HG03108 (cell line): ENCODE measurements around the gene GARRE1.
"Not testable (repeated sequence)": the region's sequence is repeated elsewhere in the genome, so short reads cannot be mapped to it uniquely, and the experiment has no call there.

Experiments used
- ATAC-seq: cut with Tn5 transposase; IDR thresholded peaks from one replicate; pipeline ENCODE4 v1.9.1; 2021; ENCODE audit warnings: moderate library complexity; ENCODE audit not compliant: unreplicated experiment

Gene GARRE1

DNA sequence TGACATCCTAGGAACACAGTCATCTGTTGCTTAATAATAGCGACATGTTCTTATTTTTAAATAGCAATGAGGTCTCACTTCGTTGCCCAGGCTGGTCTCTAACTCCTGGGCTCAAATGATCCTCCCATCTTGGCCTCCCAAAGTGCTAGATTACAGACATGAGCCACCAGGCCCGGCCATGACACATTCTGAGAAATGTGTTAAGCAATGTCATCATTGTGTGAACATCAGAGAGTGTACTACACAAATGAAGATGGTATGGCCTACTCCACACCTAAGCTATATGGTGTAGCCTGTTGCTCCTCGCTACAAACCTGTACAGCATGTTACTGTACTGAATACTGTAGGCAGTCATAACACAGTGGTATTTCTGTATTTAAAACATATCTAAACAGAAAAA lies 24.6 kb upstream of the GARRE1 start:
- no peak for ATAC-seq

DNA sequence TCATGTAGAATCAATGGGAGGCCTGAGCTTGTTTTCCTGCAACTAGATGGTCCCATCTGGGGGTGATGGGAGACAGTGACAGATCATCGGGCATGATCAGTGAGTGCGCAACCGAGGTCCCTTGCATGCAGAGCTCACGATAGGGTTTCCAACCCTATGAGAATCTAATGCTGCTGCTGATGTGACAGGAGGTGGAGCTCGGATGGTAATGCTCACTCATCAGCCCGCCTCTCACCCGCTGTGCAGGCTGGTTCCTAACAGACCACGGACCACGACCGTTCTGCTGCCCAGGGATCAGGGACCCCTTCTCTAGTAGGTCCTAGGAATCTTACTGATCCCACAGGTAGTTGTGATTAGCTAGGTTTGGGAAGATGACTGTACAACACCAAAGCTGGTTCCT lies 23.5 kb upstream of the GARRE1 start:
- ATAC-seq: no peak

DNA sequence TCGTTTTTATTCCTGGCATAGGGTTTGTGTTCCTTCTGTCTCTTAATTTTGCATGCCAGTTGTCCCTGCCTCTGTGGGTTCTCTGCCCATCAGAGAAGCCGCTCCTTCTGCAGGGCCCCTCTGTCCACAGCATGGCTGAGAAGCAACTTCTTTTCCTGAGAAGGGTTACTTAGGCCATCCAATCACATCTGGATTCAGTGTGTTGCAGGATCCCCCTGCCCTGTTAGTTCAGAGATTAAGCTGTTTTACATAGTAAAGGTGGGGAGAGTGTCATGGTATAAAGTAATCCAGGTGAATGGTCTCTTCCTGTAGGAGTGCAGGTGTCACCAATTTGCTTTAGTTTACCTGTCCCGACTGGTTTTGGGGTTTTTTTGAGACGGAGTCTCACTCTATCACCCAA lies 22.9 kb upstream of the GARRE1 start:
- no peak for ATAC-seq

DNA sequence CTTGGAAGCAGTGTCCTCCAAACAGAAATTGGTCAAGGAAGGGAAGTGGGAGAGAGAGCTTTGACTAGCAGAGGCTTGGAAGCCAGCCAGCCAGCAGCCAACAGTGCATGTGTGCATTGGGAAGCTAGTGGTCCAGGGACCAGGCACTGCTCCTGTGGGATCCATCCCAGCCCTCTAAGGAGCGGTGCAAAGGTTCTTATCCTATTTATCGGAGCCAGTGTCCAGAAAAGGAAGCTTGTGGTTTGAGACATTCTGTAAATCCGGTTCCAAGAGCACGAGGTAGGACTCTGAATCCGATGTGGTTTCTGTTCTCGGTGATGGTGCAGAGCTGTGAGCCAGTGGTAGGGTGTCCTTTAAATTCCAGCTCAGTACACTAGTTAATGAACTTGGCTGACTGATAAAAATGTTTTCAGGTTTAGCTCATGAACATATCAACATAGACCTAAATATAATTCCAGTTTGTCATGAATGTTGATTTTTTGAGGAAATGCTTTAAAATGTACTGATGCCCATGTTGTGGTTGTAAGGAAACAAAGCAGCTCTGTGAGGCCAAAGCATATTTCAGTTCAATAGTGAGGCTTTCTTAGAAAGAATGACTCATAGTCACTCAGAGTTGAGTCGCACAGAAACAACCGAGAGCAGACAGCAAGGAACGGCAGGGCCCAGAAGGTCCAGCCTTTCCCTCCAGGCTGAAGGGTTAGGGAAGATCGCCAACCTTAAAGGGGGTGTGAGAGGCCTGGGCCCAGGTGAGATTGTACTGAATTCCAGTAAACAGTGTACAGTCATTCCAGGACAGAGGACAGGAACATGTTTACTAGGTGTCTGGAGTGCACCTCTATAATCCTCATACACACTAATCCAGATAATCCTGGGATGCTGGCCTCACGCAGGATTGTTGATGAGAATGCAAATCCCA lies 21.5 kb upstream of the GARRE1 start:
- peak; percentile 61 for ATAC-seq

DNA sequence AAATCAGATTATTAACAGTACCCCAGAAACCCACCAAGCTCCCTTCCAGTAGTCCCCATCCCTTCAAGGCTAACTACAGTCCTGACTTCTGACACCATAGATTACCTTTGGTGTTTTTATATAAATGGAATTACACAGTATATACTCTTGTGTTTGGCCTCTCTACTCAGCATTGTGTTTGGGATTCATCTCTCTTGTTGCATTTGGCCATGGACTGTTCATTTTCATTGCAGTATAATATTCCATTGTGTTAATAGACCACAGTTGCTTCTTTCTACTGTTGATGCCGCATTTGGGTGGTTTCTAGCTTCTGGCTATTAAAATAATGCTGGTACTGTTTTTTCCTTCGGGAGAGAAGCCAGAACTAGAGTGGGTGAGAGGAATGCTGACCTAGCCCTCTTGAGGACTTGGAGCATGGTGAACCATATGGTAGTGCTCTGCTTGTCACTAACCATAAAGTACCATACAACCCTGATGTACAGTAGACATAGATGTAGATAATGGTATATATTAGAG lies 18.9 kb upstream of the GARRE1 start:
- no peak for ATAC-seq

DNA sequence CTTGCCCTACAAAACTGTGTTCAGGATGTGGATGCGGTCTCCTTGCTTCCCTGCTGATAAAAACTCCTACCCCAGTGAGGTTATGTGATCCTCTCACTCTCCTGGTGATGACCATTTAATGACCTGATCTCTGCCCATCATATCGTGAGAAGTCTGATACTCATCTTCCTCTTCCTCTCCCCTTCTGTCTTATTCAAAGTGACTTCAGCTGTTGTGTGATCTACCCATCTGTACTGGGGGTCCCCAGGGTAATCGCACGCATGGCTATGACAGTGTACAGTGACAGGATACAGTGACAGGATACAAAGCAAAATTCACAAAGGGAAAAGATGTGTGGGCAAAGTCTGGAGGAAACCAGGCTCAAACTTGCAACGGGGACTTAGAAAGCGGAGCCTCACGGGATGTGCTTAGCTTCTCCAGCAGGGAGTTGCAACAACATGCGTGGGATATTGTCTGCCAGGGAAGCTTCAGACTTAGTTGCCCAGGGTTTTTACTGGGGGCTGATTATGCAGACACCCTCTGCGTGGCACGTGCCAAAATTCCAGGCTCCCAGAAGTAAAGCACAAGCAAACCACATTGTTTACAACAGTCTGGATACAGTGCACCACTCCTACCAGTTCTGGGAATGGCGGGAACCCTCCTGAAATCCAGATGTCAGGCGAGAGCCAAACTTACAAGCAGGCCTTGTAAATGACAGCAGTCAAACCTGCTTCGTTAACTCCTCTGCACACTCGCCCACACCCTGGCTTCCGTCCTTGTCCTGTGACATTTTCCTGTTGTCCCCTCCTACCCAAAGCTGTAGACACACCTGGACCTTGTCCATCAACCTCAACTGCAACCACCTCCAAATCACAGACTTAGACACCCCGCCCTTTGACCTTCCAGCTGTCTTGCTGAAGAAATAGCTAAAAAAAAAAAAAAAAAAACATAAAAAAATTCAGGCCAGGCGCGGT lies 18.0 kb upstream of the GARRE1 start:
- ATAC-seq: no peak

DNA sequence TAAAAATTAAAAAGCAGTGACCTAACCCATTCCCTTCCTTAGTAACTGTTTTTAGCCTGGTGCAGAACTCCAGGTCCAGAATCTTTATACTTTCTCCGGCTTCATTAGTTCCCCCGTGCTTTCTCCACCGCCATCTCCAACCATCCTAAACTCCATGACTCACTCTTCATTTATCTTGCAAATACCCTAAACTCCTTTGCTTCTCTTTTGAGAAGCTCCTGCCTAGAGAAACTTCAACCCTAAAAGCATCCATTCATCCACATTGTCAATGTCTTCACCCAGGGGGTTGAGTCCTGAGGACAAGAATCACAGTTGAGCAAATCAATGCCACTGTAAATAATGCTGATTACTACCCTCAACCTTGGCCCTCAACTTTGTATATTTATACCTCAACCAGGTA lies 17.1 kb upstream of the GARRE1 start:
- ATAC-seq: no peak

DNA sequence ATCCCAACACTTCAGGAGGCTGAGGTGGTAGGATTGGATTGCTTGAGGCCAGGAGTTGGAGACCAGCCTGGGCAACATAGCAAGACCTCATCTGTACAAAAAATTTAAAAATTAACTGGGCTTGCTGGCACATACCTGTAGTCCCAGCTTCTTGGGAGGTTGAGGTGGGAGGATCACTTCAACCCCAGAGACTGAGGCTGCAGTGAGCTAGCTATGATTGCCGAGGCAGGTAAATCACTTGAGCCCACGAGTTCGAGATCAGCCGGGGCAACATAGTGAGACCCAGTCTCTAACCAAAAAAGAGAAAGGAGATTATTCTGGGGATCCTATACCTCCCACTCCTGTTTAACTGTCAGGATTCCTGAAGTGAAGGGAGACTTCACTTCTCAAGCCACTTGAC lies 16.4 kb upstream of the GARRE1 start:
- no peak for ATAC-seq

DNA sequence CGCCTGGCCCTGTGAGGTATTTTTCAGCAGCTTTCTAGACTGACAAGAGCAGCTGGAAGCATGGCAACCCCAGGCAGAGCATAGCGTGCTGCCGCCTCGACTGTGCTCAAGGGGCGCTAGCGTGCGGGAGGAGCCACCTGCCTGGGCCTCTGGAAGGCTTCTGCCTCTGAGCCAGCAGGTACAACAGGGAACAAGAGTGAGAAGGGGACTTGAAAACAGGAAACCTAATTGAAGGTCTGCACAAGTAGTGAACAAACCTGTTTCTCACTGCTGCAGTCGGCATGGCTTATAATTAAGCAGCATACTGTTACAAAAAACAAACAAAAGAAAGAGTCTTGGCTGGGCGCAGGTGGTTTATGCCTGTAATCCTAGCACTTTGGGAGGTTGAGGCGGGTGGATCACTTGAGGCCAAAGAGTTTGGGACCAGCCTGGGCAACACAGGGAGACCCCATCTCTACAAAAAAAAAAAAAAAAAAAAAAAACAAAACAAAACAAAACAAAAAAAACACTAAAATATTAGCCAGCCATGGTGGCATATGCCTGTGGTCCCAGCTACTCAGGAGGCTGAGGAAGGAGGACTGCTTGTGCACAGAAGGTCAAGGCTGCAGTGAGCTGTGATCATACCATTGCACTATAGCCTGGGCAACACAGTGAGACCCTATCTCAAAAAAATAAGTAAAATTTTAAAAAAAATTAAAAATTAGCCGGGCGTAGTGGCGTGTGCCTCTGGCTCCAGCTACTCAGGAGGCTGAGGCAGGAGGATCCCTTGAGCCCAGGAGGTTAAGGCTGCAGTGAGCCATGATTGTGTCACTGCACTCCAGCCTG lies 12.6 kb upstream of the GARRE1 start:
- no peak for ATAC-seq

DNA sequence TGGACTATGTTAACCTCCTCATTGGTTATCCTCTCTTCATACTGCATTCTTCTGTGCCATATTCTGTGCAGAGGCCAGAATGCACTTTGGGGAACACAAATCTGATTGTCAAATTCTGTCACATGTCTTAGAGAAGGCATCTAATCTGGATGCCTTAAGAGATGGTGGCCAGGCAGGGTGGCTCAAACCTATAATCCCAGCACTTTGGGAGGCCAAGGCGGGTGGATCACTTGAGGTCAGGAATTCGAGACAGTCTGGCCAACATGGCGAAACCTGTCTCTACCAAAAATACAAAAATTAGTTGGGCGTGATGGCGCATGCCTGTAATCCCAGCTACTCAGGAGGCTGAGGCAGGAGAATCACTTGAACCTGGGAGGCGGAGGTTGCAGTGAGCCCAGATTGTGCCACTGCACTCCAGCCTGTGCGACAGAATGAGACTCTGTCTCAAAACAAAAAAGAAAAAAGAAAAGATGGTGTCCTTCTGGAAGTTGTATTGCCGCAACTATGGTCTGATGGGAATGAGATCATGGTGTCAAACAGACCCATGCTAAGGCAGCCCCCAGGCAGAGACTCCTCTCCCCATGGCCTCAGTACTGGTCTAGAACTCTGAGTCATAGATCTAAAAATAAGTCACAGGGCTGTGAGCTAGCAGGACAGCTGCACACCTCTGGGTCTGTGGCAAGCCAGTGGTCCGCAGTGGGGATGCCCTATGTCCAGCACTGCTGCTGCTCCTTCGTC lies 11.0 kb upstream of the GARRE1 start:
- ATAC-seq: not testable (repeated sequence)

DNA sequence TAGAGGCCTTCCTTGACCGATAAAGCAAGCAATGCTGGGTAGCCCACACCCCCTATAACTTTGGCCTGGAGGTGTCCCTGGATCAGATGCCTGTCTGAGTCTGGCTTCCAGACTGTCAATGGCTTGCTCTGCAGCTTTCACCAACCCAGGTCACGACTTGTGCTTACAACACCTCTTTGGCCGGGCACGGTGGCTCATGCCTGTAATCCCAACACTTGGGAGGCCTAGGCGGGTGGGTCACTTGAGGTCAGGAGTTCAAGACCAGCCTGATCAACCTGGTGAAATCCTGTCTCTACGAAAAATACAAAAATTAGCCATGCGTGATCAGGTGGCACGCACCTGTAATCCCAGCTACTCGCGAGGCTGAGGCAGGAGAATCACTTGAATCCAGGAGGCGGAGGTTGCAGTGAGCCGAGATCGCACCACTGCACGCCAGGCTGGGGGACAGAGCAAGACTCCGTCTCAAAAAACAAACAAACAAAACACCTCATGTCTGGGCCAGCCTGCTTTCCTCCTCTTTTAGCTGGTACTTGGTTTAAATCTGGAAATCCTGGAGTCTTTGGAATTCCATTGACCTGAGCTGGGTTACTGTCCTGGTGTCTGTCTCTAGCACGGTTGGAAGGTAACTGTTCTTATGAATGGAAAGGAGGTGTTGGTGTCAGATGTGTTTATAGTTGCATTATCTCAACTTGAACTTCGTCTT lies 10.3 kb upstream of the GARRE1 start:
- ATAC-seq: no peak

DNA sequence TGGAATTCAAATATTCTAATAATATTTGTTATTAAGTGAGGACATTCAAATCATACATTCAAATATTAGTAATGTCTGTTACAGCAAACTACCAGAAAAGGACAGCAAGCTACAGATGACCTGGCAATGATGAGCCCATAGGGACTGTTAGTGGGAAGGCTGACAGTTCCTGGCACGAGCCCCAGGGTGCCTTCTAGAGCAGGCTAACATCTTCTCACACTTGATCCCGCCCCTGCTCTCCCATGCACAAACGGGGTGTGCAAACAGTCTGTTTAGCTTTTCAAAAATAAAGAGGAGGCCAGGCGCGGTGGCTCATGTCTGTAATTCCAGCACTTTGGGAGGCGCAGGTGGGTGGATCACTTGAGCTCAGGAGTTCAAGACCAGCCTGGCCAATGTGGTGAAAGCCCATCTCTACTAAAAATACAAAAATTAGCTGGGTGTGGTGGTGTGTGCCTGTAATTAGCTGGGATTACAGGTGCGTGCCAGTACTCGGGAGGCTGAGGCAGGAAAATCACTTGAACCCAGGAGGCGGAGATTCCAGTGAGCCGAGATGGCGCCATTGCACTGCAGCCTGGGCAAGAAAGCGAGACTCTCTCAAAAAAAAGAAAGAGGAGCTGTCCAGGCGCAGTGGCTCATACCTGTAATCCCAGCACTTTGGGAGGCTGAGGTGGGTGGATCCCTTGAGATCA lies 9.6 kb upstream of the GARRE1 start:
- ATAC-seq: no peak

DNA sequence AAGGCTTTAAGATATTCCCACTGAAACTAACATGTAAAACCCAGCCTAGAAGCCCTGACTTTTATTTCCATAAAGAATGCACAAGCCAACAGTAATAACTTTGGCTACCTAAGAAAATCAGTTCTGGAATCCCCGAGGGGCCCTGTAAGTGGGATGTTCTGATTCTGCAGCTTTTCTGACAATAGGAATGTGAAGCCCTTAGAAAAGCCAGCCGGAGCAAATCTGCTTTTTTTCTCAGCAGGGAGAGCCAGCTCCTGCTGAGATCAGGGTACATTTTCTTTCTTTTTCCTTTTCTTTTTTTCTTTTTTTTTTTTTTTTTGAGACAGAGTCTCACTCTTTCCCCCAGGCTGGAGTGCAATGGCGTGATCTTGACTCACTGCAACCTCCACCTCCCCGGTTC lies 8.0 kb upstream of the GARRE1 start:
- ATAC-seq: no peak

DNA sequence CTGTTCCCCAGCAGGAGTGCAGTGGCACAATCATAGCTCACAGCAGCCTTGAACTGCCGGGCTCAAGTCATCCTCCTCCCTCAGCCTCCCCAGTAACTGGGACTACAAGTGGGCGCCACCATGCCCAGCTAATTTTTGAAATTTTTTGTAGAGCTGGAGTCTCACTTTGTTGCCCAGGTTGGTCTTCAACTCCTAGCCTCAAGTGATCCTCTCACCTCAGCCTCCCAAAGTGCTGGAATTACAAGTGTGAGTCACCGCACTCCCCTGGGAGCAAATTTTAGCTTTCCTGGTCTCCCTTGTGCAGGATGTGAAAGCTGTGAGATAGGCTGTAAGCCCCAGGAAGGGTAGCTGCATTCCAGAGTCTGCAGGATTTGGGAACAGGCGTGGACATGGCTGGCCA lies 5.4 kb upstream of the GARRE1 start:
- no peak for ATAC-seq

DNA sequence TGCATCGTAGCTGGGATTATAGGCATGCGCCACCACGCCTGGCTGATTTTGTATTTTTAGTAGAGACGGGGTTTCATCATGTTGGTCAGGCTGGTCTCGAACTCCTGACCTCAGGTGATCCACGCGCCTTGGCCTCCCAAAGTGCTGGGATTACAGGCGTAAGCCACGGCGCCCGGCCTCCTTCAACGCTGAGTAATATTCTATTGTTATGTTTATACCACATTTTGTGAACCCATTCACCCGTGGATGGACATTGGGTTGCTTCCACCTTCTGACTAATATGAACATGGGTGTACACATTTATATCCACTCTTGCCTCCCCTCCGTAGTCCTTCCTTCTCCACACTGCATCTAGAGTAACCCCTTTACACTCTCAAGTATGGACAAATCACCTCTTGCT lies 1.2 kb upstream of the GARRE1 start:
- ATAC-seq: not testable (repeated sequence)

DNA sequence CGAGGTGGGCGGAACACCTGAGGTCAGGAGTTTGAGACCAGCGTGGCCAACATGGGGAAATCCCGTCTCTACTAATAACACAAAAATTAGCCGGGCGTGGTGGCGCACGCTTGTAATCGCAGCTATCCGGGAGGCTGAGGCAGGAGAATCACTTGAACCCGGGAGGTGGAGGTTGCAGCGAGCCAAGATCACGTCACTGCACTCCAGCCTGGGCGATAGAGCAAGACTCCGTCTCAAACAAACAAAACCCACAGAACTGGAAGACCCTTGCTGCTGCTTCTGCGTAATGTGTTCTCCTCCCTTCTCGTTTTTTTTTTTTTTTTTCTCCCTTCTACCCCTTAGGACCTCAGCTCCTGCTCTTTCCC lies 691 bp upstream of the GARRE1 start:
- ATAC-seq: not testable (repeated sequence)

DNA sequence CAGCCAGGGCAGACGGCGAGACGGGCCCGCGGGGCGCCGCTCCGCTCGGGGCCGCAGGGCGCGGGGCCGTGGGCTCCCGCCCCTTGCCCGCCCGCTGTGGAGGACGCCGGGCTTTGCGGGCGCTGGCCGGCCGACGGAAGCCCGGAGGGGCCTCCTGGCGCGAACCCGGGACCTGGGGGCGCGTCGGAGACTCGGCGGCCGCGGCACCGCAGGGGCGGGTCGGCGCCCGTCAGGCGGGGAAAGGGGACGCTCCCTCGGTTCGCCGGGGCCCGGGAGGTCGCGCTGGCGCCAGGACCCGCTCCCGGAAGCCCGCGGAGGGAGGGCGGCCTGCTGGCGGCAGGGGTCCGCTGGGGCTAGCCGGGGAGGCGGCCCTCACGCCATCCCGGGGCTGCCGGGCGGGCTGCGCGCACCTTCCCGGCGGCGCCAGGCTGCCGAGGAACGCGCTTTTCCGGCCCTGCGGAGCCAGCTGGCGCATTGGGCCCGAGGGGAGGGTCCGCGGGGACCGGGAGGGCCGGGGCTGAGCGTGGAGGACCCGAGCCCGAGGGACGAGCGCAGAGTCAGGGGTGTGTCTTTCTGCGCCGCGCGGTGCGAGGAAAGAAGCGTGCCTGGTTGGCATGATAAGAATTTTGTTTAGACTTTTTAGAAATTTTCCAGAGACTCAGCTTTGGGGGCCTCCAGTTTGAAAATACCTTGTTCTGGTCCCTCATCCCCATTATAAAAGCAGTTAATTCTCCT lies 511 bp downstream of the GARRE1 start:
- peak; percentile 39 for ATAC-seq

DNA sequence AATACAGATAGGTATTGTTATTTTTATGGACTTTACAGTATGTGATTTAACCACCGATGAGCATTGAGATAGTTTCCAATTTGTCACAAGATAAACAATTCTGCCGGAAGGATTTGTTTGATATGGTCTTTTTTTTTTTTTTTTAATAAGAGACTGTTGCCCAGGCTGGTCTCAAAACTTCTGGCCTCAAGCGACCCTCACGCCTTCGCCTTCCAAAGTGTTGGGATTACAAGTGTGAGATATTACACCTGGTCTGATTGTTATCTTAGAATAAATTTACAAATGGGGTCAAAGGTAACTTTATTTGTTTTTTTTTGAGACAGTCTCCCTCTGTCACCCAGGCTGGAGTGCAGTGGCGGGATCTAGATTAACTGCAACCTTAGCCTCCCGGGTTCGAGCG lies 1.2 kb downstream of the GARRE1 start:
- ATAC-seq: no peak
